Right lobe of liver (tissue), 4 donors: ENCODE data around the gene TSHZ3.

ENCODE experiments used
- CTCF ChIP-seq, 4 donors: fragments of 200-600 bp in 3 of 4; fragments of 450-650 bp in 1 of 4; IDR thresholded peaks; one replicate each; pipeline versions ENCODE4 v1.5.1 to v1.8.0; 2016 to 2022; ENCODE audit warnings: antibody characterized with exemption in 4 of 4, mild to moderate bottlenecking in 2 of 4
- POLR2A ChIP-seq: fragments of 450-650 bp; IDR thresholded peaks from one replicate; pipeline ENCODE4 v1.6.1; 2017; ENCODE audit warnings: antibody characterized with exemption, mild to moderate bottlenecking
- donor health status: DM: no; HTN: no; CAD: no.
- donor health status: DM: no; HTN: no; CAD: no.
- donor health status: DM: no; HTN: yes; CAD: no.

- no peak for TF ChIP-seq CTCF (IDR thresholded peaks at IDR 0.05)
- TF ChIP-seq POLR2A: no peak
These were observed 1.4 kb upstream of the TSHZ3 start for GRCh38 chr19:31350693-31351055.
